GM18870 (cell line): ENCODE data around the gene HHAT.
A peak's percentile ranks its signal among the peaks of the same experiment; 100 is the strongest.

Source experiments
- ATAC-seq: cut with Tn5 transposase; IDR thresholded peaks from one replicate; pipeline ENCODE4 v1.9.1; 2021; ENCODE audit warnings: moderate library complexity; ENCODE audit not compliant: unreplicated experiment

HHAT gene

DNA sequence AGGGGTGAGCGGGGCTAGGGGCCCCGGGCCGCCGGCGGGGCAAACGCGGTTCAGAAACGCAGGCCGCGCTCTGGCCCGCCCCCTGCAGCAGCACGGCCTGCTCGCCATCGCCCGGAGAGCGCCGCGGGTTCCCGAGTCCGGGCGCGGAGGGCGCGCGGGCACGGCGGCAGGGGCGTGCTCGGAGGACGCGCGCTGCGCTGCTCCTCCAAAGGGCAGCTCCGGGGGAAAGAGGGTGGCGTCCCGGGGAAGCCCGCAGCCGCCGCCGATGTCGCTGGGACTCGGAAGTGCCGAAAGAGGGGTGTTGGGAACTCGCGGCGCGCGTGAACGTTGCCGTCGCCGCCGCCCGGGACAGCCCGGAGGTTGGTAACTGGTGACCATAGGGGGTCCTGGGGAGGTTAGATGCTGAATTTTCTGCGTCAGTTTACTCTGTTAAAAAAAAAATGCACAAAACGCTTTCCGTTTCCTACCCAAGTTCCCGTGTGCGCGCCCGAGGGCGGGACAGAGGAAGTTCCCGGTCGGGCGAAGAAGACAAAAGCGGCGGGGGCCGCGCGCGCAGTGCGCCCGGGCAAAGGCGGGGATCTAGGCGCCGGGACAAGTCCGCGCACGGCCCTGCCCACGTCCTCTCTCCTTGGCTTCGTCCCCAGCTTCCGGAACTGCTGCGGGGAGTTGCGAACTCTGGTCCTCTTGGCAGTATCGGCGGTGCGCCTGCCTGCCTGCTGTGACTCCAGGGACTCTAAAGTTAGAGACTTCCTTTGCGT is at the start of gene HHAT:
Gene HHAT (plus strand): TSS at position 157 of the 758 bp plus-strand sequence. CDS start 20,074 bp downstream, outside the sequence.
- peak; percentile 26 for ATAC-seq

DNA sequence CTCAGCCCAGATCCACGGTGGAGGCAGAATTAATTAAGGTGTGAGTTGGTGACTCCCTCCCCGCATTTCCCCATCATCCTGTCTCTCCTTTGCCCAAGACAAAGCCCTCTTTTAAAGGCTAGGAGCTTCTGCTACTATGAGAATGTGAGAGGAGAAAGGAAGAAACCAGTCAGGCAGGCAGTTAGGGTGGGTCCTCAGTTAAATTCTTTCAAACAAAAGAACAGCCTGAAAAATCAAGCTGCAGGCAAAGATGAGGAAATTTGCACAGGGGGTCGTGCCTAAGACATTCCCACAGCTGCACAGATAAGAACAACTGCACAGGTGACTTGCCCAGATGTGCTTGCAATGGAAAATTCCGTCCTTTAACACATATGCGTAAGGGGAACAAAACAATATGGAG is 48.5 kb upstream of the HHAT start:
- no peak for ATAC-seq

DNA sequence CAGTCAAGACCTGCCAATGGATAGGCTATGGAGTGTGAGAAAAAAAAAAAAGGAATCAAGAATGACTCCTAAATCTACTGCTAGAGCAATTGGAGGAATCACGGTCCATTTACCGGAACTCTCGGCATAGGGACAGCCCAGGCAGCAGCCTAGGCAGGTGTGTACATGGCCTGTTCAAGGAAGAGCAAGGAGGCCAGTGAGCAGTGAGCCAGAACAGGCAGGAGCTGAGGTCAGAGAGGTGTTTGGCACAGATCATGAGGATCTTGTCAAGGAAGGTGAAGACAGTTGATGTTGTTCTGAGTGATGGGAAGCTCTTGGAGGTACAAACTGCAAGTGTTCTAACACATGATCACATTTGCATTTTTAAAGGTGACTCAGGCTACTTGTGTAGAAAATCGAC is 40.6 kb upstream of the HHAT start:
- ATAC-seq: no peak

DNA sequence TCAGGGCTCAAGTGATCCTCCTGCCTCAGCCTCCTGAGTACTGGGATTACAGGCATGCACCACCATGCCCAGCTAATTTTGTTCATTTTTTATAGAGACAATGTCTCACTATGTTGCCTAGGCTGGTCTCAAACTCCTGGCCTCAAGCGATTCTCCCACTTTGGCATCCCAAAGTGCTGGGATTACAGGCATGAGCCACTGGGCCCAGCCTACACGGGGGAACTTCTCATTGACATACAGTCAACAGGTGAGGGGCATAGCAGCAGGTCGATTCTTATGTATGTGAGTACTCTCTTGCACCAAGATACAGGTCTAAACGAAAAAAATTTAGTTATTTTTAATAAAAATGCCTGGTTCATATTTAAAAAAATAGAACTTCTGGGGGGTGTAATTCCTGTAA is 39.5 kb upstream of the HHAT start:
- no peak for ATAC-seq

DNA sequence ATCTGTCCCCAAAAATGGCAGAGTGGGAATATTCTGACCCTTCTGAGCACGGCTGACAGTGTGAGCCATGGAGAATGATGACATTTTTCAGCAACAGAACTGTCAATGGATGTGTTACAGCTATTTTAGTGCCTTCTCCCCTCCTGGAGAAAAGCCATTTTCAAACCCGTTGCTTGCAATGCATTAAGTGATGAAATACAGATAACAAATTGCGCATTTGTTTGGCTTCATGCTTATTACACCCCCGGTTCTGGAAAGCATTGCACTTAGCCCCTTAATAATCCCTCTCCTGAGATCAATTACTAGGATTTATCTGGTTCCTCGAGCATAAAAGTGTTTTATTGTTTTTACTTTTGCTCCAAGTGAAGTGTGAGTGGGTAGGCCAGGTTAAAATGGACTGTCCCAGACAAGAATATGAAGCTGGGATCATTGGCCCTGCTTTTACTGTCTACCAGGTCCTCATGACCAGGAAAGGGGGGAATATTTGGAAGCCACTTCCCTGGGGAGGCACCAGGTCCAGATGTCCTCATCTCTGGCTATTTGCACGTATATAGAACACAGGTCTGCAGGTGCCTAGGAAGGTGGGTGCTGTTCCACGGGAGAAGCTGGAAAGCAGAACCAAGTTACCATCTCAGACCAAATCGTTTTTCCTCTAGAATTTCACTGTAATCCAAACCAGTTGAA is 37.5 kb upstream of the HHAT start:
- ATAC-seq: no peak

DNA sequence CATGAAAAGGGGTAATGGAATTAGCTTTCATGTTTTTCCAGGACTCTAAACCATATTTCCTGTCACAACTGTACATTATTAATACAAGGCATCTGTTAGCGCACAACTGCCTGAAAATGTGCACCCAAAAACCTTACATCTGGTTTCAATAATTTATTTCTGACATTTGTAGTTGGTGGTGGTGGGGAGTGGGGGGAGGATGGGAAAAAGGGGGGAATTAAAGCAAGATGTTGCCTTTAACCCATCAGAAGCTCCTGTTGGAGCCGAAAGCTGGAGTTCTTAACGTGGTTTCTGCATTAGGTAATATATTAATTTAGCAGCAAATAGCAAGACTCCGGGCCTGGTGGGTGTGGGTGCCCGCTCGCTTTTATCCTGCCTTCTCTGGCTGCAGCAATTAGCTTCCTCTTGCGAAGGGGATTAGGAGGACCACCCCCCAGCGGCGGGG is 36.9 kb upstream of the HHAT start:
- ATAC-seq: no peak

DNA sequence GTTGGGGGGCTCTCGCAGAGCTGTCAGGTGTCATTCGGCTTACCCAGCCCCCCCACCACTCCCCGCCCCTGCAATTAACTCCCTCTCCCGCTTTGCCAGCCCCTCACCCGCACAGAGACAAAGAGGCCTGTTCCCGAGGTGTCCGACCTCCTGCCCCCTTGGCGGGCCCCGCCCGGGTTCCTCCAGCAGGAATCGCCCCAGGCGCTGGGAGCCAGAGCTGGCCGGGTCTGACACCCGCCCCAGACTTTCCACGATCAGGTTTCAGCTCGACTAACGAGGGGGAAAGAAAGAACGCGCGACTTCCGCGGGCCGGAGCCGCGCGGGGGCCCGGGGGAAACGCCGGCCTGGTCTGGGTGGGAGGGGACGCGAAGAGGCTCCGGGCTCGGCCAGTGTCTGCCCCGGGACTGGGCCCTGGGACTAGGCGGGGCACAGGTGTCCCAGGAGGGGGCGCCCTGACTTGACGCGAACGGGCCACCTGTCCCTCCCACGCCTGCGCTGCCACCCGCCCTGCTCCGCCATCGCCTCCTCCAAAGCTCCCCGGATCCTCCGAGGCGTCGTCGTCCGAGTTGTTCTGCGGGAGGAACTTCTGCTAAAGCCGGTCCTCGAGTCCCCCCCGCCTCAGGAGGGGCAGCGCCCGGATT is 36.4 kb upstream of the HHAT start:
- no peak for ATAC-seq

DNA sequence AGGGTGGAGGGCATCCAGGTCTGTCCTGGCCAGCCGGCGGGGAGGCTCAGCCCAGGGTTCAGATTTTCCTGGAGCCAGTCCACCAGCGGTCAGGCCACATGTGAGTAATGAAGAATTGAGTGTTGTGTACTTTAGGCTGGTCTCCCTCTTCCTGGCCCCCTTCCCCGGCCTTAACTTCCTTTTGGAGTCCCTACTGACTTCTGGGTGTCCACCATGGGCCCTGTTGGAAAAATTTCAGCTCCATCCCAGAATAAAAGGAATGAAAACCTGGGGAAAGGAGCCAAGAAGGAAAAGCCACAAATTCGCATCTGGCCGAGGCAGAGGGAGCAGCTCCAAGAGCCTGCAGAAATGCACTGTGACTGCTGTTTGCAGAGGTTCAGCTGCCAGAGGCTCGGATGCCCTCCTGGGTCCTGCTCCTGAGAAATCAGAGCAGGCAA is 35.5 kb upstream of the HHAT start:
- ATAC-seq: no peak

DNA sequence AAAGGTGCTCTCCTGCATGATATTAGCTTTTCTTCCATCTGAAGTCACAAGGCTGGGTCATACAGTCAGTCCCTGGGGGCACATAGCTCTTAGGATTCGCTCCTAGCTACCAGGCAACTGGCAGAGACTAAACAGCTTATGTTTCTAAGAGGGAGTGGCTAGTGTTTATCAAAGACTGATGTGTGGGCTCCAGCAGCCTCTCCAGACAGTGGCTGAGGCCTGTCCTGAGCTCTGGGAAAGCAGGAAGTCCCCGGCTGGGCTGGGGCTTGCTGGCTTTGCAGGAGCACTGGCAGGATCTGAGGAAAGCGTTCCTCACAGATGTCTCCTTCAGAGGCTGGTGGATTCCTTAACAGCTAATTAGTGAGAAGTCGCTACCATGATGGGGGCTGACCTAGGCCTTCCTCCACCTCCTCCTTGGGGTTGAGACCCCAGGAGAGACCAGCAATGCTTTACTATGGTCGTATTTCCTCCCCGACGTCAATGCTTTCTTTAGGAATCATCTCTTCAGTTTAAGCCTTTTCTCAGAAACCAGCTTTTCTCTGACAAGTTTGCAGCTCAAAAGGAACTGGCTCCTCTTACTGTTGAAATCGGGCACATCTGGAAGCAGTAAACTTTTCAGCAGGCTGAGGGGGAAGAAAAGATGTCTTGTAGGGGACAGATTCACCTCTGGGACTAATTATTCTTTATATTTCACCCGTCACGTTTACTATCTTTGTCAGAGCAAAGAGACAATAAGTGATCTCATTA is 33.5 kb upstream of the HHAT start:
- ATAC-seq: no peak

DNA sequence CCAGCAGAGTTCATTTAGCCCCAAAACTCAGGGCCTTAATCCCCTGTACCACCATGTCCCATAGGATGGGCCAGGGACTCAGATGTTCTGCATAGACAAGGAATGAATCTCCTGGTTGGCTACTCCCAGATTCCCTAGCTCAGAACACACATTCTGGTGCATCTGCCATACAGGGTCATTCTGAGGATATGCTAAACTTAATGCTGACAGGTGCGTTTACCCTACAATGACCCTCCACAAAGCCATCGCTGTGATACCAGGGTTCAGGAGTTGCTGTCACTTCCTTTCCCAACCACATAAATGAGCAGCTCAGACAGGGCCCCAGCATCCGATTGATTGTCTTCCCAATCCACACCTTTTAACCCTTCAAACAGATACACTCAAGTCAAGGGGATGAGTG is 32.0 kb upstream of the HHAT start:
- no peak for ATAC-seq

DNA sequence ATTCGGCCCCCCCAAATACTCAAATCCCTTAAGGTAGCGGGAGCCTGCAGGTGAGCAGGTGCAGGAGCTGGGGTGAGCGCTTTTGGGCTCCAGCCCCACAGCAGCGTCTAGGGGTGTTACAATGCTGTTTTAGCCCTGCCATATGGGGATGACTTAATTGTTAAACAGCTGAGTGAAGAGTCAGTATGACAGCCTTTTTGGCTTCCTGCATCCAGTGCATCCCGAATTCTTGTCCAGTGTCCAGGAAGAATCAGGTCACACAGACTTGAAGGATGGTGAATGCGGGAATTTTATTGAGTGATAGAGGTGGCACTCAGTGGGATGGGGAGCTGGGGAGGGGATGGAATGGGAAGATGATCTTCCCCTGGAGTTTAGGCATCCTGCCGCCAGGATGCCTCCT is 30.4 kb upstream of the HHAT start:
- ATAC-seq: no peak

DNA sequence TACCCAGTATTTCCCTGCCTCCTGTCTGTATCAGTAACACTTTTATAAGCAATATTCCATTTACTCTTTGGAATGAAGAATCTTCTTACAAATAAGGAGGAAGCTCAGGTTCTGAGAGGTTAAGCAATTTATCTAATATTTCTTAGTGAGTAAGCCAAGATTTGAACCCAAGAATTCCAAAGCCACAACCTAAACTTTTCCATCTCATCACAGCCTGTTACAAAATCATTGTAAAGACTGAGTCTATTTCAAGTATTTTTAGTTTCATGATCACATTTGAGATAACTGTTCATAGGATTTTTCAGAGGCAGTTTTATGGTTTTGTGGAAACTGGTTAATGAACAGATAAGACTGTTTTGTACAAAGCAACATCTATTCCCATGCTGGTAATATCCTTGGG is 29.8 kb upstream of the HHAT start:
- ATAC-seq: no peak

DNA sequence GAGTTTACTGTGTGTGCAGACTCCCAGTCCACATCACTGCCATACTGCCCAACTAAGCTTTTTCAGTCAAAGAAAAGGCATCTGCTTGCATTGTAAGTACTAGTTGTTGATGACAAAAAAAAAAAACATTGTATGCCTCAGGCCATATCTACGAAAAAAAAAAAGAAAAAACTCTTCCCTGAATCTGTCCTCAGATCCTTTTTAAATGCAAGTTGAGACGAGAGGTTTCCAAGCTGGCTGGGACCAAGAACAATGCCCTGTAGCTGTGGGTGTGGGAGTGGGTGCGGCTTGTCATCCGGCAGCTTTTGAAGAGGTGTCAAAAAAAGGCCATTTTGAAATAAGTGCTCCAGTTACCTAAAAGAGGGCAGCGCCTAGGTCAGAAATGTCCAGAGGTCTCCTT is 29.2 kb upstream of the HHAT start:
- ATAC-seq: no peak

DNA sequence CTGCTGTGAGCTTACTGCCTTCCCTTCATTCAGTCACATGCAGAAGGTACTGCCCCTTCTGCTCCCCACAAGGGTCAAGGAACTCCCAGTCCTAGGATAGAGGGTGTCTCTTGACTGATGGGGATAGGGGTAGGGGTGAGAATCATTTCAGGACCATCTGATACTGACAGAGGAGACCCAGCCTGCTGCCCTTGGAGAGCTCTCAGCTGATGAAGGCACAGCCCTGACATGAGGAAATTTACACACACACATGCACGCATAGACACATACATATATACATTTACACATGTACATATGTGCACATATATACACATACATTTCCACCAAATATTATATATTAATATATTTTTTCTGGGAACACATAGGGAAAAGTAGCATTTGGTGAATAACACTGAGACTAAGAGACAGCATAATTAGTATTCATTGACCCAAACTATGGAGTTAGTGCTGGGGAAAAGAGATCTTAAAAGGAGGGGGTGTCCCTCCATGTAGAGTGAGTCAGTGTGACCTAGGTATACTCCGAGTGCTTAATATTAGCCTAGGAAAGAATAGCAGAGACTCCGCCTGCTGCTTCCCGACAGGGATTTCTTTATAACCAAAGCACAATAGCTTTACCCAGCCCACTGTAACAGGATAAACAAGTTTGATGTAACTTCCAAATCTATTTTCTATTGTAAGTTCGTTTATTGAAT is 27.6 kb upstream of the HHAT start:
- no peak for ATAC-seq

DNA sequence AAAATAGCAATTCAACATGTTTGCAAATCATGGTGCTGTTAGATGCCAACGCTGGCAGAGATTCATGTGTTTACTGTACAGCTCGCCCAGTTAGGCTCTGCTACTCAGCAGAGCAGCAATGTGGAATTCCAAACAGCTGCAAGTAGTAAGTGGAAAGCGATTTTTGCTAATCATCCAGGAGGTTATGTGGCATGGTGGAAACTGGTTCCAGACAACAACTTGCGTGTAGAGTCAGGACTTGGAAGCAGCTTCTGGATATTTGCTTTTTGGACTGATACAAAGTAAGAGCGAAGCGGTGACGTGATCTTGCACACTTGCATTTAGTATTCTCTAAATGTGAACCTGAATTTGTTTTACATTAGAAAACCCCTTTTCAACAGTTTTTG is 27.1 kb upstream of the HHAT start:
- no peak for ATAC-seq

DNA sequence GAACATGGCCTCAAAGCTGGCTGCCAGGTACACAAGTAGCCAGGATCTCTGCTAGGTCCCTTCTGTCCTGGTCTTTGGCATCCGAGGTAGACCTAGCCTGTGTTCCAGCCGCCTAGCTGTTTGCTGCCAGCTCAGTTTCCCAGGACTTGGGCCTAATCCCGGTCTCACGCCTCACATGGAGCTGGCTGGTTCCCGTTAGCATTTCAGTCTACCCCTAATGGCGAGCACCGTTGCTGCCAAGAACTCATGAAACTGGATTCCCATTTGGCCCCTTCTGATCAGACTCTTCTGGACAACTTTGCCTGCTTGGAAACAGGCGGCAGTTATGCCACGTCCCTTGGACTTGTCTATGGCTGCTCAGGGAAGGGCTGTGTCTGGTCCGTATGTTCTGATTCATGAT is 26.2 kb upstream of the HHAT start:
- no peak for ATAC-seq

DNA sequence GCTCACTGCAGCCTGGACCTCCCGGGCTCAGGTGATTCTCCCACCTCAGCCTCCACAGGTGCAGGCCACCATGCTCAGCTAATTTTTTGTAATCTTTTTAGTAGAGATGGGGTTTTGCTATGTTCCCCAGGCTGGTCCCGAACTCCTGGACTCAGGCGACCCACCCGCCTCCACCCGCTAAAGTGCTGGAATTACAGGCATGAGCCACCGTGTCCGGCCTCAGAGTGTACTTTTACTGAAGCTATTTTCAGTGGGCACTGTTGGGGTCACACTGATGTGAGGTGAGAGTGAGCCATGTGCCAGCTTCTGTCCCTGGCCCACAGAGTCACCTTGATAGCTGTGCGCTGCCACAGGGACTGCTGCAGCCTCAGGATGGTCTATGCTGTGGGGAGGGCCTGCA is 25.3 kb upstream of the HHAT start:
- ATAC-seq: no peak

DNA sequence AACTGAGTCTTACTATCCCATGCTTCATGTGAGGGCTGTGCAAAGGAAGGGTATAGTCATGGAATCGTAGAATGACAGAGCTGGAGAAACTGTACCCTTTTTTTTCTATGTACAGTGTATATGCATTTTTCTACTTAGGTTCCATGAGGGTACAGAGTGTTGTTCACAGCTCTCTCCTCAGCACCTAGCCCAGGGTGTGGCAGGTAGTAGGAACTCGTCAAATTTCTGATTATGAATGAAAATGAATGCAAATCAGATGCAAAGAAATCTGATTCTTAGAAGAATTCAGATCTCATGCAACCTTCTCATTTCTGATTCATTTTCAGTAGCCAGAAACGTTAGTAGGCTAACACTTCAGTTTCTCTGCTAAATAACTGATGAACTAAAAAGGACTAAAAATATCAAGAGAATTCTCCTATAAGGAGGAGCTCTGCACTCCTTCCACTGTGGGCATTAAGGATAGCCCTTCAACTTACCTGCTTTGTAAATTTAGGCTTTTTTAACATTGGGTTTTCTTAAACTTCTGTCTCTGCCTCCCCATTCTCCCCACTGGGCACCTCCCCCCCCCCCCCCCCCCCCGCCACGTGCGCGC is 18.0 kb upstream of the HHAT start:
- no peak for ATAC-seq

DNA sequence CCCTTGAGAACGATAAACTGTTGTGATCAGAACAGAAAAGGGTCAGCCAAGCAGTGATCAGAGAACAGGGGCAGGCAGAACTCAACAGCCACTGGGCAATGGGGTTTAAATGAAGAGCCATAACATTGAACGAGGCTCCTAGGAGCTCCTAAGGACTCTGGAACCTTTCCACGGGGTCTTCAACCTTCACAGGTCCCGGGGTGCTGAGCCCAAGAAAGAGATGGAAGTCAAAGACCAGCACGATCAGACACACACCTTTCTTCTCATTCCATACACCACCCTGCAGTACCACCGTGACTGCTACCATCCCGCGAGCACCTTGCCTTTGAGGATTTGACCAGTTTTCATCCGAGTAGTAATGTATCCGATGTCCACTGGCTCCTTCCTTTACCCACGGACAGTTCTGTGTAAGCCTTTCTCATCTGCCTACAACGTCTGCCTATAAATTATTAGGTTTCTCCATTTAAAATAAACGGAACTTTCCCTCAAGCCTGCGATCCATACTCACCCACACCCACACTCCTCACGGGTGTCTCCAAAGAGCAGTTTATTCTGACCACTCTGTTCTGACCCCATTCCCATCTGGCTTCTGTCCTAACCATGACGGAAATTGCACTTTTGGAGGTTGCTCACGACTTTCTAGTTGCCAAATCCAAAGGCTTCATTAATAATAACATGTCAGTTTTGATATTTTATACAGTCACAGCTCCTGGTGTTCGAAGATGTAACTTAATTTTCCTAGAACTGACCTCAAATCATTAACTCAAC is 16.8 kb upstream of the HHAT start:
- ATAC-seq: no peak
